ENCODE results near the gene TMEM204. TPM values are rescaled to one million over a fixed set of nuclear protein-coding genes. Genes with fewer than 3 reads are reported as not detected.
"Not testable (repeated sequence)": the region's sequence is repeated elsewhere in the genome, so short reads cannot be mapped to it uniquely, and the experiment has no call there.

TMEM204 gene
- polyA plus RNA-seq, 3 donors, result 15.1 to 48.6 (median 39.8) TPM

DNA sequence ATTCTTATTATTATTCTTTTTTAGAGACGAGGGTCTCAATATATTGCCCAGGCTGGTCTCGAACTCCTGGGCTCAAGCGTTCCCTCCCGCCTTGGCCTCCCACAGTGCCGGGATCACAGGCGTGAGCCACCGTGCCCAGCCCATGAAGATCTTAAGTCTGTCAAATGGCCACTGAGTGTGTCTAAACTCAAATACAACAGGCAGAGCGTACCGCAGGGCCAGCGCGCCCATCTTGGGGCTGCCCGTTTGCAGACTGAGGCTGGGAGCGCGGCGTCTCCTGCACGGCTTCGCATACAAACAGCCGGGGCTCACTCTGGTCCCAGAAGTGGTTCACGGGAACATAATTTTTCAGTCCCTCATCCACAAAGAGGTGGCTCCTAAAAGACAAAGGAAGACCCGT is 30.3 kb downstream of the TMEM204 start:
- H3K27ac ChIP-seq (ENCODE audit: low read depth, low read length), result no peak overlapping the region
- WGBS, 3 donors, result 96% methylated on average over 20 of the region's 20 CpGs

DNA sequence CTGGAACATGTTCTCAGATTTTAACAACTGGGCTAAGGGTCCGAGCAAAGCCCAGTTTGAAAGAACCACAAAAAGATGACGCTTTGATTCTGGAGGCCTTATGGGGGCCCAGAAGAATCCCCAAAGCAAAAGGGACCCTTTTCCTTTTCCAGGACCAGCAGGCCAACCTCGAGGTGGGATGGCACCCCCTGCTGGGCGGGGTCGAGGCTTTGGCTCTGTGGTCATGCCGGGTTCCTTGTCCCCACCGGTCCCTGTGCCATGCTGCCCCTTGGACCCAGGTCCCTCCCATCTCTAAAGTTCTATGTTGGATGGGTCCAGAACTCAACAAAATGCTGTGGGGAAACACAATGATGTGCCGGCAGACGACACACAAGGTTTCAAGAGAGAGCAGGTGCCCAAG is 30.9 kb downstream of the TMEM204 start:
- WGBS, 3 donors, result 75 to 82% (median 79%) methylated on average over 9 of the region's 9 CpGs
- H3K27ac ChIP-seq (ENCODE audit: low read depth, low read length), result no peak overlapping the region

DNA sequence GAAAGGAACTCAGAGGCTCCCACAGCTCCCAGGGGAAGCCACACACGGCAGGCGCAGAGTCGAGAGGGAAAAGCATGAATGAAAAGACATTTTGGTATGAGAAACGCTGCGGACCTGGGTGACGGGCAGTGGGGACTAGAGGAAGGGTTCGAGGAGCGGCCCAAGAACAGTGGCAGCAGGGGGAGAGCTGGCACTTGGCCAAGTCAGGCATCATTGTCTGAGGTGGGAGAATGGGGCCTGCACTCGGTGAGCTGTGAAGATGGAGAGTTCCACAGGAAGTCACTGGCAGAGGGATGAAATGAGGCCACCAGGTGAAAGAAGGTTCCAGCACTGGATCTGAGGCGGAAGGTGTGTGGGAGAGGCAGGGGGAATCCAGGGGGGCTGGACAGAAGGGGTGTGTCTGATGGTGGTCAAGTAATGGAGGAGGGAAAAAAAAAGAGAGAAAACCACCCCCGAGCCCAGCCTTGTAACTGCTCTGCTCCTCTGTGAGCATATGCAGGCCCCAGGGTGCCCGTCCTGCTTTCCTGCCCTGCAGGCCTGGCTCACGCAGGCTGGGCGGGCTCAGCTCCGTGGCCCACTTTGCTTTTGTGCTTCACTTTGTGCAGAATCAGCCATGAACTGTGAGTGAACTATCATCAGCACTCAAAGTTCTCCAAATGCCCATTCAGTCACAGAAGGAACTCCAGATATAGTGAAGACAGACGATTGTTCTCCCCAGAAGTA is 31.8 kb downstream of the TMEM204 start:
- WGBS, 3 donors, result 88 to 91% (median 91%) methylated on average over 15 to 16 of the region's 16 CpGs
- H3K27ac ChIP-seq (ENCODE audit: low read depth, low read length), result no peak overlapping the region

DNA sequence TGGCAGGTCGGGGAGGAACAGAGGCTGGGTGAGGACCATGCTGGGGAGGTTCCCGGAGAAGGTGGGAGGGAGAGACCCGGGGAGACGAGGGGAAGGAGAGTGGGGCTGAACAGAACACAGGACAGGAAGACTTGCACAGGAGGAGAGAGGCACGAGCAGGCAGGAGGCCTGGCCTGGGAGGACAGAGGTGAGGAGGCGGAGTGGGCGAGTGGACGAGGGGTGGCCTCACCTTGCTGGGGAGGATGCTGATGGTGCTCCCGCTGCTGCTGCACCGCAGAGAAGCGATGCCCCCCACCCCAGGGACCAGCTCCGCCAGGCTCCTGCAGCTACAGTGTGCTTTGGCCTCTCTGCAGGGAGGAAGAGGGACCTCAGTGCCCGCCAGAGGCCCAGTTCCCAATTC is 34.5 kb downstream of the TMEM204 start:
- no peak overlapping the region for H3K27ac ChIP-seq (ENCODE audit: low read depth, low read length)
- 93 to 95% (median 93%) methylated on average over 12 to 13 of the region's 13 CpGs for WGBS, 3 donors

DNA sequence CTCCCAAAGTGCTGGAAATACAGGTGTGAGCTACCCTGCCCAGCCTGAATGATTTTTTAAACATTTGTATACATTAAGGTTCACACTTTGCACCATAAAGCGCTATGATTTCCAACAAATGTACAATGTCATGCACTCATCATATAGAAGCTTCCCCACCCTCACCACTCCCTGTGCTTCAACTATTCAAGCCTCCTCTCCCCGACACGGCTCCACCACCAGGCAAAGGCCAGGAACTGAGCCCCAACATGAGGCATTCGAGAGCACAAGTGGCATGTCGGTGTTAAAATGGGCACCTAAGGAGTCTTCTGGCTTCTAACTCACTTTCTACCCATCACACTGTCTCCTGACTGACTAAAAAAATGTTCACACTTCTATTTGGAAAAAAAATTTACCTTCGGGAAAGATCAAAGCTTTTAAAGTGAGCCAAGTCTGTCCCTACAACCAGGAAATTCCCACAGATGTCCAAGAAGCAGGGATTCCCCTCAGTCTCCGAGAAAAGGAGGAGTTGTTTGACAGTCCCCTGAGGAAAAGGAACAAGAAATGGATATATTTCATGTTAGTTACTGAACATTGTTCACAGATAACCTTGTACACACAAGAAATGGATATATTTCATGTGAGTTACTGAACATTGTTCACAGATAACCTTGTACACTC is 37.7 kb downstream of the TMEM204 start:
- 77 to 88% (median 80%) methylated on average over 7 of the region's 7 CpGs for WGBS, 3 donors
- no peak overlapping the region for H3K27ac ChIP-seq (ENCODE audit: low read depth, low read length)

DNA sequence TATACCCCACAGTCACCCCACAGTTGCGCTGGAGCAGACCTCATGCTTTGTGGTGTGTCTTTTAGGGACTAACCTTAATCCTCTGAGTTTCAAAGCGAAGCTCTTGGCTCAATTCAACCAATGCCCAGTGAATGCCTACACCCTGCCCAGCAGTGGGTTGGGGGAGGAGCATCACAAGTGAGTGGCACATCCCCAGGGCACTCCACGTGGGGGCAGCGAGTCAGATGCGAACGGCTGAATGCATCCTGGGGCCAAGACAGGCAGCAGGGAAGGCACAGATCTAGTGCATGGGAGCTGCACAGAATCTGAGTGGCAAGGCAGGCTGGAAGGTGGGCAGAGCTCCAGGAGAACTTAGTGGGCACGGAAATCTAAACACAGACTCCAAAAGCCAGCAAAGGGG is 39.2 kb downstream of the TMEM204 start:
- 85 to 90% (median 89%) methylated on average over 7 of the region's 7 CpGs for WGBS, 3 donors
- no peak overlapping the region for H3K27ac ChIP-seq (ENCODE audit: low read depth, low read length)

DNA sequence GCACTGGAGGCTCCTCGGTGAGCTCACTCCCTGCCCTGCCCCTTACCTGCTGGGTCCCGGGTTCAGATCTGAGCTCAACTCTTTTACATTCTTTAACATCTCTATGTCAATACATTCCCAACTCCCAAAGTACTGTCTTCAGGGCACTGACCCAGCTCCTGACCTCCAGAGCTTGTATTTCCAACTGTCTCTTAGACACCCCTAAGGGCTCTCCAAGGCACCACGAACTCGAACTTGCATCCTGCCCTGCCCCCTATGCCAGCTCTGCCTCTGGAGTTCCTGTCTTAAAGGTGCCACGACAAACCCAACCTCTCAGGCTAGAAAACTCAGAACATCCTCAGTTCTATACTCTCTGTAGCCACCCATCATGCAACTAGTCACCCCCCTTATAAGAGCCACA is 39.8 kb downstream of the TMEM204 start:
- 82 to 89% (median 86%) methylated on average over 5 of the region's 5 CpGs for WGBS, 3 donors
- H3K27ac ChIP-seq (ENCODE audit: low read depth, low read length), result no peak overlapping the region

DNA sequence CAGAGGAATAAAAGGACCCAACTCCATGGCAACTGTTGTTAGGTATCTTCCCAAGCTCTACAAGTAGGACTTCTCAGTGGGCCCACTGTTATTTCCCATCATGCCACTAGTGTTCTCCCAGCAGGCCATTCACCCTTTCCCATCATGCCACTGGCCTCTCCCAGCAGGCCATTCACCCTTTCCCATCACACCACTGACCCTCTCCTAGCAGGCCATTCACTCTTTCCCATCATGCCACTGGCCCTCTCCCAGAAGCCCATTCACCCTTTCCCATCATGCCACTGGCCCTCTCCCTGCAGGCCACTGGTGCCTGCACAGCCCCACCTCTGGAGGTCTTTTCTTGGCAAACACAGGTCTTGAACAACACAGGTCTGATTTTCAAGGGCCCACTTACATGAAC is 42.1 kb downstream of the TMEM204 start:
- no peak overlapping the region for H3K27ac ChIP-seq (ENCODE audit: low read depth, low read length)

DNA sequence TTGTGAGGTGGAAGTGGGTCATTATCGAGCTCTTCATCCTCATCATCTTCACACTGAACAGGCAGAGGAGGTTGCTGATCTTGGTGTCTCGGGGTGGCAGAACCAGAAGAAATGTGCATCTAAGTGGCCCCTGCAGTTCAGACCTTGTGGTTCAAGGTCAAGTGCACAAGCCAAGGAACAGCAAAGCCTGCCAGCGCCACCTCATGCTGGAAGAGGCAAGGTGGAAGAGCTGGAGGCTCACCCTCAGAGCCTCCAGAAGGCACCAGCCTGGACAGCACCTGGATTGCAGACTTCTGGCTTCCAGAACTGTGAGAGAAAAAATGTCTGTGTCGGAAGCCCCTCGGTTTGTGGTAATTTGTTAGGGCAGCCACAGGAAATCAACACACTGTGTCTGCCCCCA is 45.7 kb downstream of the TMEM204 start:
- 83 to 95% (median 85%) methylated on average over 5 of the region's 5 CpGs for WGBS, 3 donors
- no peak overlapping the region for H3K27ac ChIP-seq (ENCODE audit: low read depth, low read length)

DNA sequence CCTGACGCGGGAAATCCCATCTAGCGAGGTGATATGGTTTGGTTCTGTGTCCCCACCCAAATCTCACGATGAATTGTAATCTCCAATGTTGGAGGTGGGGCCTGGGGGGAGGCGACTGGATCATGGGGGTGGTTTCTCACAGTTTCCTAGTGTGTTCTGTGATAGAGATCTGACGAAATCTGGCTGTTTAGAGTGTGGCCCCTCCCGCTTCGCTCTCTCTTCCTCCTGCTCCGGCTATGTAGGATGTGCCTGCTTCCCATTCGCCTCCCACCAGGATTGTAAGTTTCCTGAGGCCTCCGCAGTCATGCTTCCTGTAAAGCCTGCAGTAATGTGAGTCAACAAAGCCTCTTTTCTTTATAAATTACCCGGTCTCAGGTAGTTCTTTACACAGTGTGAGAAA is 46.8 kb downstream of the TMEM204 start:
- WGBS, 3 donors, result 73 to 84% (median 74%) methylated on average over 12 of the region's 12 CpGs
- H3K27ac ChIP-seq (ENCODE audit: low read depth, low read length), result no peak overlapping the region

DNA sequence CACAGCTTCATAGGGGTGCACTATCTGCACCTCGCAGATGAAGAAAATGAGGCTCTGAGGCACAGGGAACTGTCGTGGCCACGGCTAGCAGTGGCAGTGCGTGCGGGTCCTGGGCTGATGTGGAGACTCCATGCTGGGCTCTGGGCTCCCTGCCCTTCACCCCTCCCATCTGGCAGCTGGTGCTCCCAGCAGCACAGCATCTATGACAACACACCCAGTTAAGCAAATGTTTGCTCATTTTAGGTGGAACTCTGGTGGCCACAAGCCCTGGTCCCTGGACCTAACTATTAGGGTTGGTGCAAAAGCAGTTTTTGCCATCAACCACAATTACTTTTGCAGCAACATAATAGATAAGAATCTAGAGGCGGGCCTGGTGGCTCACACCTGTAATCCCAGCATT is 47.5 kb downstream of the TMEM204 start:
- WGBS, 3 donors, result 78 to 96% (median 91%) methylated on average over 6 of the region's 6 CpGs

DNA sequence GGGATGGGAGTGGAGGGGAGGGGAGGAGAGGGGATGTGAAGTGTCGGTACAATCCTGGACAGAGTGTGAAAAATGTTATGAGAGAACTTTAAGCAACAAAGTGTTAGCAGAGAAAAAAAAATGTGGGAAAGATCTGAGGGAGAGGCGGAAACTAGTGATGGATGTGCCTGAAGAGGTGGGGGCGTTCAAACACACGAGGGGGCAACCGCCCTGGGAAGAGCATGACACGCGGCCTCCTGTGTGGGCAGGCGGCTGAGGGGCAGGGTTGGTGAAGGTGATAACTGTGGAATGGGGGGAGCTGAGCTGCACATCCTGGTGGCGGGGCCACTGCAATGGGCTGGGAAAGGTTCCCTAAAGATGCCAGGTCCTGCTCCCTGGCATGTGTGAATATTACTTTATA is 48.3 kb downstream of the TMEM204 start:
- H3K27ac ChIP-seq (ENCODE audit: low read depth, low read length), result no peak overlapping the region
- WGBS, 3 donors, result 85 to 92% (median 87%) methylated on average over 9 of the region's 9 CpGs

More for the DNA sequence above, 47.5 kb downstream of the TMEM204 start:
- no peak overlapping the region for H3K27ac ChIP-seq (ENCODE audit: low read depth, low read length)

DNA sequence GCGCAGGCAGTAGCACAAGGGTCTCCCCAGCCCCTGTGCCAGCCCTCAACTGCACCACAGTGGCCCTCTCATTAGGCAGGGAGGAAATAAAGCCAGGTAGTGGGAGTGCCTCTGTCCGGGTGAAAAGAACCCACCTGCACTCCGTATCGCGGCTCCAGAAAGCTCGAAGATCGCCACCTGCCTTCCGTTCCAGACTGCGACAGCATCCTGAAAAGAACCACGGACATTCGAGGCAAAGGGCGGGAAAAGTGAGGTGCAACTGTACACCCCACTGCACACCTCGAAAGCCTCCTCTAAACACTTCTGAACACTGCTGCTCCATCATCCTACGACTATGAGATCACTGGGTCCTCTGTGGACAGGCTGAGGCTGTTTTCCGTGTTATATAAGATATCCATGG is 49.7 kb downstream of the TMEM204 start:
- 79 to 86% (median 82%) methylated on average over 15 of the region's 15 CpGs for WGBS, 3 donors

DNA sequence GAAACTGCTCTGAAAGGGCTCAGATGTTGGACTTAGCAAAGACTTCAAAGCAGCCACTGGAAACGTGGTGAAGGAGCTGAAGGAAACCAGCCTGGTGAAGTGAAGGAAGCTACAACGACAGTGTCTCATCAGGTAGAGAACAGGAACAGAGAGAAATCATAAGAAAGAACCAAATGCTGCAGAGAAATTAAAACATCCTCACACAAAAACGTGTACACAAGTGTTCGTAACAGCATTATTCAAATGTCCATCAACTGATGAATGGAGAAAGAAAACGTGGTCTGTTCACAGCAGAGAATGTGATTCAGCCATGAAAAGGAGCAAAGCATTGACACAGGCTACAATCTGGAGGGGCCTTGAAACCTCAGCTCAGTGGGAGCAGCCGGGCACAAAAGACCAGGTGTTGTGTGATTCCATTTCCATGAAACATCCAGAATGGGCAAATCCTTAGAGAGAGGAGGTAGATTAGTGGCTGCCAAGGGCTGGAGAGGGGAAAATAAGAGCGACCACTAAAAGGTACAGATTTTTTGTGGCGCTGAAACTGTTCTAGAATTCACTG is 51.5 kb downstream of the TMEM204 start:
- 80 to 85% (median 84%) methylated on average over 8 of the region's 8 CpGs for WGBS, 3 donors
- H3K27ac ChIP-seq (ENCODE audit: low read depth, low read length), result no peak overlapping the region

More for the DNA sequence above, 49.7 kb downstream of the TMEM204 start:
- H3K27ac ChIP-seq (ENCODE audit: low read depth, low read length), result no peak overlapping the region

DNA sequence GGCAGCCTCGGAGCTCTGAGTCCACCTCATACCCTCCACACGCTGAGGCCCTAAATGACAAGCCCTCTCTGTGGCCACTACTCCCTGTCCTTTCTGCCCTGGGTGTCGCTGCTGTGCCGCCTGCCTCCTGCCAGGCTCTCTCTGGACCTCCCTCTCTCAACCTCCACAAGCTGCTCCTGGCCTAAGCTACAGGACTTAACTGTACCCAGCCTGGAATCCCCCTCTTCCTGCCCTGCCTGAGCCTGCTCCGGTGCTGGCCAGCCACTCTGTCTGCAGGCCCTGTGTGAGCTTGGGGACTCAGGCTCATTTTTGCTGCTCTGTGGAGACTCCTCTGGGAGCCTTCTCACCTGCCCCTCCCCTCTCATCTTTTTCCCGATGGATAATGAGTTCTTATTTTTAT is 56.9 kb downstream of the TMEM204 start:
- no peak overlapping the region for H3K27ac ChIP-seq (ENCODE audit: low read depth, low read length)
- 89 to 96% (median 89%) methylated on average over 6 of the region's 6 CpGs for WGBS, 3 donors

DNA sequence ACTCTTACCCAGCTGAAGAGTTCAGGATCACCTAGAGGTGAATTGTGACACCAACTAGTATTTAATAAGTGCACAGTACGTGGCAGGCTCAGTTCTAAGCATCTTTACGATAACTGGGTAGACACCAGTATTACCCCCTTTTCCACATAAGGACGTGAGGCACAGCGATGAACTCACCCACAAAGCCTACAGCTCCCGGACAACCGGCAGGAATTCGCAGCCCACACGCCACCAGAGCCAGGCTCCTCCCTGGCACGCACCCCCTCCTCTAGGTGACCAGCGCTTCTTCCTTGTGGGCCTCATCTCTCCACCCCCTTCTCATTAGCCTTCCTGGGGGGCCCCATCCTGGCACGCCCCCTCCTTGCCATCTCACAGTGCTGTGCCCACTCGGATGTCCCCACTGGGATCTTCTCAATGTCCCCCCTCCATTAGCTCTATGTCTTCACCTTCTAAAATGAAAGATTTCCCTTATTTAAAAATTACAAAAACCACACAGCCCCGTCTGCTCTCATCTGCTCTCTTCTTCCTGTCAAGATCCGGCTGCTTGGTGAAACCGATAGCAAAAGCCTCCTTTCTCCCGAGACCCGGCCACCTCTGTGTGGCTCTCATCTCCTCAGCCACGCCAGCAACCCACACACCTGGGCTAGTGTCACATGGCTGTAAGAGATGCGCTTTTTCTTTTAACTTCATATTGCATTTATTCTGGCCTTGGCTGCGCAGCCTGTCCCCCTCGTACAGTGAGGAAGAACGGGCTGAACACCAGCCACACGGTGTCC is 57.7 kb downstream of the TMEM204 start:
- 92 to 96% (median 93%) methylated on average over 23 of the region's 23 CpGs for WGBS, 3 donors
- no peak overlapping the region for H3K27ac ChIP-seq (ENCODE audit: low read depth, low read length)

DNA sequence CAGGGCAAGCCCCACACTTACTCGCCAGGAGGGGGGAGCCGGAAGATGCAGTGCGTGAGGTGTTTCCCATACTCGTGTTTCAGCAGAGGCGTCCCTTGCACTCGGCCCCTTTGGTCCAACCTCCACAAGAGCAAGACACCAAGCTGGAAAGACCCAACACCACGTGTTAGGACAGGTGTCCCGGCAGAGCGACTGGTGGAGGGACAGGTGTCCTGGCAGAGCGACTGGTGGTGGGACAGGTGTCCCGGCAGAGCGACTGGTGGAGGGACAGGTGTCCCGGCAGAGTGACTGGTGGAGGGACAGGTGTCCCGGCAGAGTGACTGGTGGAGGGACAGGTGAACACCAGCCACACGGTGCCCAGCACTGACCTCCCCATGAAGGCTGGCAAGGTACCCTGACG is 59.0 kb downstream of the TMEM204 start:
- H3K27ac ChIP-seq (ENCODE audit: low read depth, low read length), result no peak overlapping the region
- WGBS, 3 donors, result 85 to 91% (median 89%) methylated on average over 16 of the region's 16 CpGs

DNA sequence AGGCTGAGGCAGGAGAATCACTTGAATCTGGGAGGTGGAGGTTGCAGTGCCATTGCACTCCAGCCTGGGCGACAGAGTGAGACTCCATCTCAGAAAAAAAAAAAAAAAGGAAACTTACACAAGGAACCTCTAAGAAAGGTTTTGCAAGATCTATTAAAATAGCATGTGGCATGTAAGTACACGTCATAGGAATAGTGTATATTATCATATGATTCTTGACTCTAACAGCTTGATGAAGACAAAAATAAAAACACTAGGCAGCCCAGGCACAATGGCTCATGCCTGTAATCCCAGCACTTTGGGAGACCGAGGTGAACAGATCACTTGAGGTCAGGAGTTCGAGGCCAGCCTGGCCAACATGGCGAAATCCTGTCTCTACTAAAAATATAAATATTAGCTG is 62.0 kb downstream of the TMEM204 start:
- WGBS, 3 donors, result 78 to 92% (median 80%) methylated on average over 5 of the region's 5 CpGs
- H3K27ac ChIP-seq (ENCODE audit: low read depth, low read length), result not testable (repeated sequence)

DNA sequence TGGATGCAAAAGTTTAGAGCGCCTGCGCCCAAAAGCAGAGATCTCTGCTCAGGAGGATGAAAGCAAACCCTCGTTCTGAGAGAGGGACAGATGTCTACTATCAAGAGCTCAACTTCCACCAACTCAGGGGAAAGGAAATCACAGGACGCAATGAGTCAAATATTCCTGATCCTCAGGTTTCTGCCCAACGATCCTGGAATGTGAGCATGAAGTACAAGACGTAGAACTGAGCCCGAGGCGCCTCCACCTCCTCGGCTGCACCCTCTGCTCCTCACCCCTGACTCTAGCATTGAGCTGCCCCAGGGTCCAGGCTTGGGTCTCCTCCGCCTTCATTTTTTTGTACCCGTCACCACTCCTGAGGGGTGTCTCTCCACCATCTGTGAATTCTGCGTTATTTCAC is 63.0 kb downstream of the TMEM204 start:
- H3K27ac ChIP-seq (ENCODE audit: low read depth, low read length), result no peak overlapping the region
- WGBS, 3 donors, result 89 to 92% (median 92%) methylated on average over 12 of the region's 12 CpGs

Data from adipose tissue (tissue), 3 donors.